ENCODE results near the gene TMEM18.

- no peak for TF ChIP-seq POLR2A (IDR thresholded peaks at IDR 0.05)
- TF ChIP-seq CTCF (IDR thresholded peaks at IDR 0.05): no peak
Measured at GRCh38 chr2:670637-671036, 6.6 kb downstream of the TMEM18 start.
